22Rv1 (cell line): ENCODE measurements around the gene RAMAC.
"Not testable (repeated sequence)": the region's sequence is repeated elsewhere in the genome, so short reads cannot be mapped to it uniquely, and the experiment has no call there.

Experiments
- ZFX ChIP-seq: fragments of 450-650 bp; IDR thresholded peaks from 2 replicates; pipeline ENCODE4 v1.6.1; 2017; ENCODE audit warnings: antibody characterized with exemption, borderline replicate concordance
- TF ChIP-seq, protein P1 (sequence below): fragments of 450-650 bp; IDR thresholded peaks from 2 replicates; pipeline ENCODE4 v1.5.1; 2017; ENCODE audit warnings: mild to moderate bottlenecking

DNA sequence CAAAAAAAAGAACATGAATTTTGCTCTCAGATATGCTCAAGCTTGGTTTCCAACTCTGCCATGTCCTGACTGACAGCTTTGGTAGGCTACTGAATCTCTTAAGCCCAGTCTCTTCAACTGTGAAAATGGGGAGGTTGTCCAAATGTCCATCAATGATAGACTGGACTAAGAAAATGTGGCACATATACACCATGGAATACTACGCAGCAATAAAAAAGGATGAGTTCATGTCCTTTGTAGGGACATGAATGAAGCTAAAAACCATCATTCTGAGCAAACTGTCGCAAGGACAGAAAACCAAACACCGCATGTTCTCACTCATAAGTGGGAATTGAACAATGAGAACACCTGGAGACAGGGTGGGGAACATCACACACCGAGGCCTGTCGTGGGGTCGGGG is 46.3 kb upstream of the RAMAC start:
- TF ChIP-seq, protein P1, sequence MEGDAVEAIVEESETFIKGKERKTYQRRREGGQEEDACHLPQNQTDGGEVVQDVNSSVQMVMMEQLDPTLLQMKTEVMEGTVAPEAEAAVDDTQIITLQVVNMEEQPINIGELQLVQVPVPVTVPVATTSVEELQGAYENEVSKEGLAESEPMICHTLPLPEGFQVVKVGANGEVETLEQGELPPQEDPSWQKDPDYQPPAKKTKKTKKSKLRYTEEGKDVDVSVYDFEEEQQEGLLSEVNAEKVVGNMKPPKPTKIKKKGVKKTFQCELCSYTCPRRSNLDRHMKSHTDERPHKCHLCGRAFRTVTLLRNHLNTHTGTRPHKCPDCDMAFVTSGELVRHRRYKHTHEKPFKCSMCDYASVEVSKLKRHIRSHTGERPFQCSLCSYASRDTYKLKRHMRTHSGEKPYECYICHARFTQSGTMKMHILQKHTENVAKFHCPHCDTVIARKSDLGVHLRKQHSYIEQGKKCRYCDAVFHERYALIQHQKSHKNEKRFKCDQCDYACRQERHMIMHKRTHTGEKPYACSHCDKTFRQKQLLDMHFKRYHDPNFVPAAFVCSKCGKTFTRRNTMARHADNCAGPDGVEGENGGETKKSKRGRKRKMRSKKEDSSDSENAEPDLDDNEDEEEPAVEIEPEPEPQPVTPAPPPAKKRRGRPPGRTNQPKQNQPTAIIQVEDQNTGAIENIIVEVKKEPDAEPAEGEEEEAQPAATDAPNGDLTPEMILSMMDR, result not testable (repeated sequence)
- not testable (repeated sequence) for TF ChIP-seq ZFX
